T-helper 1 cell treated with Interleukin-12 subunit alpha and Interleukin-12 subunit beta and Interleukin-4 antibody, amounts not matched to agents 30 ng/mL and 1 ng/mL, for 36 hours (primary cell): ENCODE data around the gene PLCD1. TPM values are rescaled to one million over a fixed set of nuclear protein-coding genes. Genes with fewer than 3 reads are reported as not detected.
"Not testable (repeated sequence)": the region's sequence is repeated elsewhere in the genome, so short reads cannot be mapped to it uniquely, and the experiment has no call there.

ENCODE experiments used
- intact Hi-C: fragments of 100-400 bp; cut with micrococcal nuclease; formaldehyde crosslinking; loops from one replicate; pipeline ENCODE4 v1.15.1; 2024
- total RNA-seq: library from RNA; stranded (reverse); gene quantifications from 2 replicates; pipeline ENCODE4 v1.2.3, GENCODE V29; 2022

PLCD1 gene
- total RNA-seq, 1 donor from 2014 or later: 18.5 TPM

- intact Hi-C loops: no loop called here
Observed at GRCh38 chr3:37988931-37989525, 40.4 kb downstream of the PLCD1 start.

GRCh38 chr3:37988376-37988775 lies 41.1 kb downstream of the PLCD1 start:
- intact Hi-C loops: not testable (repeated sequence)

GRCh38 chr3:37987751-37988179 lies 41.7 kb downstream of the PLCD1 start:
- intact Hi-C loops: no loop called here

- intact Hi-C loops: no loop called here
Observed at GRCh38 chr3:37987315-37987697, 42.1 kb downstream of the PLCD1 start.

GRCh38 chr3:37986479-37987314 lies 42.7 kb downstream of the PLCD1 start:
- intact Hi-C loops: no loop called here

- intact Hi-C loops: no loop called here
Observed at GRCh38 chr3:37985637-37986320, 43.7 kb downstream of the PLCD1 start.

GRCh38 chr3:37984596-37984995 lies 44.8 kb downstream of the PLCD1 start:
- intact Hi-C loops: no loop called here

GRCh38 chr3:37984051-37984450 lies 45.4 kb downstream of the PLCD1 start:
- intact Hi-C loops: no loop called here

GRCh38 chr3:37982331-37982730 lies 47.1 kb downstream of the PLCD1 start:
- intact Hi-C loops: loop anchor here (1.0 kb wide), 1 partner anchor 10 kb away; no protein-coding TSS in a partner anchor

GRCh38 chr3:37981348-37981664 lies 48.1 kb downstream of the PLCD1 start:
- intact Hi-C loops: no loop called here

GRCh38 chr3:37980462-37981347 lies 48.7 kb downstream of the PLCD1 start:
- intact Hi-C loops: no loop called here

GRCh38 chr3:37979541-37980461 lies 49.6 kb downstream of the PLCD1 start:
- intact Hi-C loops: loop anchor here (10.0 kb wide), 1 partner anchor 675 kb away; no protein-coding TSS in a partner anchor

GRCh38 chr3:37974121-37975083 lies 55.0 kb downstream of the PLCD1 start:
- intact Hi-C loops: loop anchor here (1.0 to 10.0 kb wide), 7 partner anchors 22 to 680 kb away; partner anchors contain the start of genes DLEC1, MYD88 and XYLB

GRCh38 chr3:37973246-37974054 lies 56.0 kb downstream of the PLCD1 start:
- intact Hi-C loops: loop anchor here (1.0 to 10.0 kb wide), 7 partner anchors 23 to 681 kb away; partner anchors contain the start of genes DLEC1, MYD88 and XYLB

GRCh38 chr3:37972056-37972455 lies 57.4 kb downstream of the PLCD1 start:
- intact Hi-C loops: loop anchor here (1.0 to 10.0 kb wide), 2 partner anchors 10 to 683 kb away; no protein-coding TSS in a partner anchor

GRCh38 chr3:37971467-37971866 lies 58.0 kb downstream of the PLCD1 start:
- intact Hi-C loops: loop anchor here (10.0 kb wide), 1 partner anchor 683 kb away; no protein-coding TSS in a partner anchor

GRCh38 chr3:37970802-37971201 lies 58.6 kb downstream of the PLCD1 start:
- intact Hi-C loops: loop anchor here (10.0 kb wide), 1 partner anchor 684 kb away; no protein-coding TSS in a partner anchor
